GM12874 (cell line): ENCODE measurements around the gene TNFRSF12A.

Experiments used
- TF ChIP-seq, protein P1 (sequence below): IDR thresholded peaks from 2 replicates; pipeline ENCODE4 v1.5.1; 2011; ENCODE audit warnings: low read depth, mild to moderate bottlenecking, control low read depth, low read length, moderate library complexity; ENCODE audit not compliant: insufficient read depth

Gene TNFRSF12A

DNA sequence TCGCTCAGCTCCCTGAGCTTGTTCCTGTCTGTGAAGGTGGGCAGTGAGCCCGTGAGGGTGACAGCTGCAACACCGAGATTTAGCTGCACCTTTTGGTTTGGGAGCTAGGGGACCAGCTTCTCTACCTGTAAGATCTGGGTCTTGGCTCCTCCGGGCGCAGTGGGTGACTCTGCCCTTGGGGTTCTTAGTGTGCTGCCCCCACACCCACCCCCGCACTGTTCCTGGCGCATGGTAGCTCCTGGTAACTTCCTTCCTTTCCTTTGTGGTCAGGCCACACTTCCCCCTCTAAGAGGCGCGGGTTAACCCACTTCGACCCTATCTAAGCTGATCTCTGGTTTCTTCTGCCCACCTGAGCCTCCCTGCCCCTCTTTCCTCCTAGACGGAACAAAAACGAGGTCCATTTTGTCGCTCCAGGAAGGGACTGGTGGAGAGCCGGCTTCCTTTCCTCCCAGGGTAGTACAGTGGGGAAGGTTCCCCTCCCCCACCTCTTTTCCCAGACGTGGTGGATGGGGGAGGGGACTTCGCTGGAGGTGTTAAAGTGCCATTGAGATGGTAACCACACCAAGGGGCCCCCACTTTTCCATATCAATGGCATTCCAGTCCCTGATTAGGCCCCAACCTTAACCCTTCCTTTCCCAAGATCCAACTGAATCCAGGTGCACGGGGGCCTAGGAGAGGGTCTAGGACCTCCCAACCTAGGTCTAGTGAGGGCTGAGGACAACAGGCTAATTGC lies 12.0 kb upstream of the TNFRSF12A start:
- TF ChIP-seq, protein P1, sequence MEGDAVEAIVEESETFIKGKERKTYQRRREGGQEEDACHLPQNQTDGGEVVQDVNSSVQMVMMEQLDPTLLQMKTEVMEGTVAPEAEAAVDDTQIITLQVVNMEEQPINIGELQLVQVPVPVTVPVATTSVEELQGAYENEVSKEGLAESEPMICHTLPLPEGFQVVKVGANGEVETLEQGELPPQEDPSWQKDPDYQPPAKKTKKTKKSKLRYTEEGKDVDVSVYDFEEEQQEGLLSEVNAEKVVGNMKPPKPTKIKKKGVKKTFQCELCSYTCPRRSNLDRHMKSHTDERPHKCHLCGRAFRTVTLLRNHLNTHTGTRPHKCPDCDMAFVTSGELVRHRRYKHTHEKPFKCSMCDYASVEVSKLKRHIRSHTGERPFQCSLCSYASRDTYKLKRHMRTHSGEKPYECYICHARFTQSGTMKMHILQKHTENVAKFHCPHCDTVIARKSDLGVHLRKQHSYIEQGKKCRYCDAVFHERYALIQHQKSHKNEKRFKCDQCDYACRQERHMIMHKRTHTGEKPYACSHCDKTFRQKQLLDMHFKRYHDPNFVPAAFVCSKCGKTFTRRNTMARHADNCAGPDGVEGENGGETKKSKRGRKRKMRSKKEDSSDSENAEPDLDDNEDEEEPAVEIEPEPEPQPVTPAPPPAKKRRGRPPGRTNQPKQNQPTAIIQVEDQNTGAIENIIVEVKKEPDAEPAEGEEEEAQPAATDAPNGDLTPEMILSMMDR = no peak

DNA sequence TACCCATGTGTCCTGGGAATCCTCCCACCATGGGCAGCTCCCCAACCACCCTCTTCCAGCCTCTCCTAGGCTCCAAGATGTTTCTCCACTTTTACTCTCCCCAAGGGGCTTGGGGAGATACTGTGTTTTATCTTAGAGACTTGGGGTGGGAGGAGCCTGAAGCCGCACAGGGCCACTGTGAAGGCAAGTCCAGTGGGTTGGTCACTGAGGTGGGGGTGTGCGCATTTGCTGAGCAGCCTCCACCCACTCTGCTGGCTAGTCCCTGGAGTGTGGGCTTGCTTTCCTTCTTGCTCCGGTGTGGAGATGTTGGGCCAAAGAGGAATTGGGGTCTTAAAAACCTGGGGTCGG lies 11.5 kb upstream of the TNFRSF12A start:
- TF ChIP-seq, protein P1 = no peak

DNA sequence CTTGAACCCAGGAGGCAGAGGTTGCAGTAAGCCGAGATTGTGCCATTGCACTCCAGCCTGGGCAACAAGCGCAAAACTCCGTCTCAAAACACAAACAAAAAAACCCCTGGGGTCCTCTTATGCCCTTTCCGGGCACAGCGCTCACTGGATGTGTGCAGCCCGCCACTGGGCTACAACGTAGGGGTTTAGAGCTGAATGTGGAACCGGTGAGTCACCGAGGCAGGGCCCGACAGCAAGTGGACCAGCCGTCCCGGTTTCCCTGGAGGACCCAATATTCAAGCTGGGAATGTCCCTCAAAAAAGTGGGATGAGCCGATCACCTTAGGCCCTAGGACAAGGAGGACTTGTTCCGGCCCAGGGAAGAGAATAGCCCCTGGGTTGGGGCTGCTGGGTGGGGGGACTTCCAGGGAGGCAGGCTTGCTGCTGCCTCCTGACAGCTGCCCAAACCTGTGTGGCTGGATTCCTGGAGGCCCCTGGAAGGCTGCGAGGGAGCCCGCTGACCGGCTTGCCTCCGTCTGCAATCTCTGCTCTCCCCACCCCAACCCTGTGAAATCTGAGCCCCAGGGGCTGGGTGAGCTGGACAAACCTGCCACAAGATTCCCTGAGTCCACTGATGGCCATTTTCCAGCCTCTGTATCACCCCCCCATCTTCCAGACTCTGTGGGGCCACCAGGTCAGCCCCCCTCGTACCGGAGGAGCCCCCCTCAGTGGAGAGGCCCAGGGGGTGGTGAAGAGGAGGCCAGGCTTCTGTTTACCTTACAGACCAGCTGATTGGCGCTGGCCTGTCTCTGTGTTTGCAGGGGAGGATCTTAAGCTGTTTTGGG lies 10.4 kb upstream of the TNFRSF12A start:
- TF ChIP-seq, protein P1 = no peak

DNA sequence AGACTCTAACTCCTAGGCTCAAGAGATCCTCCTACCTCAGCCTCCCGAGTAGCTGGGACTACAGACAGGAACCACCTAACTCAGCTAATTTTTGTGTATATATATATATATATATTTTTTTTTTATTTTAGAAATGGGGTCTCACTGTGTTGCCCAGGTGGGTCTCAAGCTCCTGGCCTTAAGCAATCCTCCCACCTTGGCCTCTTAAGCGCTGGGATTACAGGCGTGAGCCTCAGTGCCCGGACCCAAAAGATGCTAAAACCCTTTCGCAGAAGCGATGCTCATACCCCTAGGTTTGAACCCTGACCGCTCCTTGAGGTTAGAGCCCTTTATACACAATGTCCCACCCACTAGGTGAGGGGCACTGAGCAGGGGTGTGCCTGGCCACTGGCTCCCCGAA lies 9.7 kb upstream of the TNFRSF12A start:
- TF ChIP-seq, protein P1 = no peak

DNA sequence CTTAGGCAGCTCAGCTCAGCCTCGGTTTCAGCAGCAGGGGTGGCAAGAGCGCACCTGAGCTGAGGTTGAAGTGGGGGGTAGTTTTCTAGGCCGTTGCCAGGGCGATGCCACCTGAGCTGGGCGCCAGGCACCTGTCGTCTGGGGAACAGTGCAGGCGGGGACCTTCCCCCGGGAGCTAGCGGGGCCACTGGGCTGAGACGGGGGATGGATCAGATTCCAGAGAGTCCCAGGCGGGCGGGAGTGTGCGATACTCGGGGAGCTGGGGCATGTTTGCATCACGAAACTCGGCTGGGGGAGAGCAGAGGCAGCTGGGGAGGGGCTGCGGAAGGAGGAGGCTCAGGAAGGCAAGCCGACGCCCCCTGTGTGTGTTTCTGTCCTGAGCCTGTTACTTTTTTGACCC lies 7.9 kb upstream of the TNFRSF12A start:
- TF ChIP-seq, protein P1 = no peak

DNA sequence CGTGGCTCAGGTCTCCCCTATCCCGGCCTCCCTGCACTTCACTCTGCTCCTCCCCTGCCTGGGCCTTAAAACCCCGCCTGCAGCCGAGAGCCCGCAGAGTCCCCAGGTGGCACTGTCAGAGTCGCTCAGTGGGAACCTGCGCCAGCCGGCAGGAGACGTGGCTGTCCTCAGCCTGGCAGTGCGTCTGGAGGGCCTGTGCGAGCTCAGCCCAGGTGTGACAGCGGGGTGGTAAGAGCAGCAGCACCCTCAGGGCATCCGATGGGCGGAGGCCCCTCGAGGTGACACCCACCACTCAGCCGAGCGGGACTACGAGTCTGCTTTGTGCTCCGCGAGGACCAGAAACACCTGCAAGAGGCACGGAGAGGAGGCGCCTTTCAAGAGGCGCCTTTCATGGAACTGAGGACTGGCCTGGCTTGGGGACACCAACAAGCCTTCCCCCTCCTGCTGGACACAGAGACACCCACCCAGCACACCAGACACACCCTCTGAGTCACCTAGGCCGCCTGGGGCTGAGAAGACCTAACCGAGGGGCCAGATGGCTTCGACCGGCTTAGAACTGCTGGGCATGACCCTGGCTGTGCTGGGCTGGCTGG lies 7.2 kb upstream of the TNFRSF12A start, which contains the start of gene CLDN9:
TSS of gene CLDN9 (plus strand) at position 96 of the 593 bp plus-strand sequence. CDS start at position 536, 440 bp downstream.
- TF ChIP-seq, protein P1 = no peak

DNA sequence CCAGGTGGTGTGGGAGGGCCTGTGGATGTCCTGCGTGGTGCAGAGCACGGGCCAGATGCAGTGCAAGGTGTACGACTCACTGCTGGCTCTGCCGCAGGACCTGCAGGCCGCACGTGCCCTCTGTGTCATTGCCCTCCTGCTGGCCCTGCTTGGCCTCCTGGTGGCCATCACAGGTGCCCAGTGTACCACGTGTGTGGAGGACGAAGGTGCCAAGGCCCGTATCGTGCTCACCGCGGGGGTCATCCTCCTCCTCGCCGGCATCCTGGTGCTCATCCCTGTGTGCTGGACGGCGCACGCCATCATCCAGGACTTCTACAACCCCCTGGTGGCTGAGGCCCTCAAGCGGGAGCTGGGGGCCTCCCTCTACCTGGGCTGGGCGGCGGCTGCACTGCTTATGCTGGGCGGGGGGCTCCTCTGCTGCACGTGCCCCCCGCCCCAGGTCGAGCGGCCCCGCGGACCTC lies 6.6 kb upstream of the TNFRSF12A start:
- TF ChIP-seq, protein P1 = no peak
